Activated CD8-positive, alpha-beta memory T cell treated with anti-CD3 and anti-CD28 coated beads, Interleukin-2, amount 50 U/mL, for 4 hours (primary cell): ENCODE data around the gene KRT4.
"Not testable (repeated sequence)": the region's sequence is repeated elsewhere in the genome, so short reads cannot be mapped to it uniquely, and the experiment has no call there.

Source experiments
- DNase-seq: peaks from one replicate; pipeline ENCODE4 v3.0.0-alpha.2; 2020

Gene KRT4

DNA sequence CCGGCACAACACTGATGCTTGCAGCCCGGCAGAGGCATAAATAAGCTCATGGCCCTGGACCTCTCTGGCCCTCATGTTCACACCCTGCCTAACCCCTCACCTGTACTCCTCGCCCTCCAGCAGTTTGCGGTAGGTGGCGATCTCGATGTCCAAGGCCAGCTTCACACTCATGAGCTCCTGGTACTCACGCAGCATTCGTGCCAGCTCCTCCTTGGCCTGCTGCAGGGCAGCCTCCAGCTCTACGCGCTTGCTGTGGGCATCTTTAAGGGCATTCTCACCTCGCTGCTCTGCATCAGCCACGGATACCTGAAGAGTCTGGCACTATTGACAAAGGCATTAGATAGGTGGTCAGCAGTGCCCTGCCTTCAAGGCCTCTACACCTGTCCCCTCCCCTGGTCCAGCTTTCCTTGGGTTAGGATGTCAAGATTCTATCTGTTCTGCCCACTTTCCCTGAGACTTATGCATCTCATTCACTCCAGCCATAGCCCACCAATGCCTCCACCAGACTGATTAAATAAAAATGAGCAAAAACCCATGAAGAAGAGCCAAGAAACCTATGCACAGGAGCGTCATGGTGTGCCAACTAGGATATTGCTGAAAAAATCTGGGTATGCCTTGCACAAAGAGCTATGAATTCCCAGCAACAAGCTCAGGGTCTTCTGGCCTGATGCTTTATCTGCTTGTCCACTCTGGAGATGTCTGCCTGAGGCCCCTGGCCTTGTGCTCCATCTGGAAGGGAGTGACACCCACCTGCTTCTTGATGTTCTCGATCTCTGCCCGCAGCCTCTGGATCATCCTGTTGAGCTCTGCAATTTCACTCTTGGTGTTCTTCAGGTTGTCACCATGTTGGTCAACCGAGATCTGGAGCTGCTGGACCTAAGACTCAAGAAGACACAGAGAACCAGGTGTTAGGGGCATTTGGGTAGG lies 6.1 kb downstream of the KRT4 start:
- no peak for DNase-seq

DNA sequence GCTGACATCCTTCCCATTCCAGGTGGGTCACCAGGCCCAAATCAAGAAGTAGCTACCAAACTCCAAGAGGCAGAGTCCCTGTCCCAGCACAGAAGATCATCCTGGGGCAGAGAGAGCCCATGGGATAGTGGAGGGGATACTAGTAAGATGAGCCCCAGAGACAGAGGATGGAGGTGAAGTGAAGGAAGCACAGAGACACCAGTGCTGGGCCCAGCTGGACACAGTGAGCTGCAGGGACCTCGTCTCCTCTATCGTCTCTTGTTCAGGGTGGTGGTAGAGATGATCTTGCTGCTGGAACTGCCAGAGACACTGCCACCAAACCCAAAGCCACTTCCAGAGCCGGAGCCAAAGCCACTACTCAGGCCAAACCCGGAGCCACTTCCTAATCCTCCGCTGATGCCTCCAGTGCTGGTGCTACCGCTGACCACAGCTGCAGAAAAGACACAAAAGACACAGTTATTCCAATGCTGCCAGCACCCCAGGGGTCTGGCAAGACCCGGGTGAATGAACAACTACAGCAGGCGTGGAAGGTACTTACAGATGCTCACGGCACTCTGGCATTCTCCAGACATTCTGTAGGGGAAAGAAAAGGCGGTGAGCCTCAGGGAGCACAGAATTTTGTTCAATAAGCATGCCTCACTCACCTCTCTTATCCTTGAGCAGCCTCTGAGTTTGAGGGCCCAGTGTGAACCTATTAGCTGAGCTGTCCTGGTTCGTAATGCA lies 6.9 kb downstream of the KRT4 start:
- no peak for DNase-seq

DNA sequence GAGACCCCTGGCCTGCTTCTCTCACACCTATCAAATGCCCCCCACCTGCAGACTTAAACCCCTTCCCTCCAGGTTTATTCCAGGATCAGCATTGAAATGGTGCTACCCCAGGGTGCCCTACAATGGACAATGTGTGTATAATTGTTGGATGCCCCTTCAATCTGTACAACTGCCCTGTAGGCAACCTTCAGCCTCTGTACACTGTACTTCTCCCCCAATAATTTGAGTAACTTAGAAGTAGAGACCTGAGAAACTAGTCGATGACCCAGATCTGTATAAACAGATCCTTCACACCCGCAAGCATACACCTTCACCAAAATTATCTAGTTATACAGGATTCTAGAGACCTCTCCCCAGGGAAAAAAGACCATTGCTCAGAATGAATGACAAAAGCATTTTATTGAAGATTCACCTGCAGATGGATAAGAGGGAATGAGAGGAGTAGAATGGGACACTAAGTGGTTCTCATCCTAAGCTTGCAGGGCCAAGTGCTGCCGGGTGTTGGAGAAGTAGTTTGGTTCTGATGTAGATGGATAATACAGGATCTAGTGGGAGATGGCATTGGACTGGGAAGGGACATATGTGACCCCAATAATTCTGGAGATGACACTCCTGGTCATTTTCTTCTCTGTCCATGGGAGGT lies 7.6 kb downstream of the KRT4 start:
- DNase-seq, result no peak

DNA sequence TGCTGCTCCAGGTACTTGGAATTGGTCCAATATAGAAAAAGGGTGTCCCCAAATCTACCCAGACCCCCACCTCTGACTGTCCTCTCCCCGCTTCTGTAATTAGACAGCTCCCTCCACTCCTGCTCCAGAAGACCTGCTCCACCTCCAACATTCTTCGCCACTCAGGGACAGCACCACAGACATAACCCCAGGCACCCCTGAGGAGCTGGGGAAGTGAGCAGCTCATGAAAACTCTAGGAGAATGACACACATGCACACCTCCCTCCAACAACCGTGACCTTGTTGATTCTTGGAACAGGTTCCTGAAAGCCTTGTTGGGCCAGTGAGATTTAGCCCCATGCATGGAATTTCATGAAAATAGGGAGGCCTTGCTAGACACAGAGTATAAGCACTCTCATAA lies 8.2 kb downstream of the KRT4 start:
- no peak for DNase-seq

DNA sequence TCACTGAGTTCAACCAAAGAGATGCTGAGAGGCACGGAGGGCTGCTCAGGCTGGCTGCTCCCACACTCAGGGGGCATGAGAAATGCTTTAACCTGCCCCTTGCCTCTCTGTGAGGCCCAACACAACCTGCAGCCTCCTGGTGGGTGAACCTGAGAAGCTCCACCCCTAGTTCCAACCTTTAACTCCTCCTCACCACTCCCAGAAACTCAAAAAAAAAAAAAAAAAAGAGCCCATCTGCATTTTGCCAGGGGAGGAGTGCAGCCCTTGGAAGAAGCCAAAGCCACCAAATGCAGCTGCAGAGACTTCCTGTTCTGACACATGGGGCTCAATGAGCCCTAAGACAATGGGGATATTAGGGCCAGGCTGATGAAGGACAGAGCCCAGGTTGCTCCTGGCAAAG lies 8.9 kb downstream of the KRT4 start:
- DNase-seq, result no peak

DNA sequence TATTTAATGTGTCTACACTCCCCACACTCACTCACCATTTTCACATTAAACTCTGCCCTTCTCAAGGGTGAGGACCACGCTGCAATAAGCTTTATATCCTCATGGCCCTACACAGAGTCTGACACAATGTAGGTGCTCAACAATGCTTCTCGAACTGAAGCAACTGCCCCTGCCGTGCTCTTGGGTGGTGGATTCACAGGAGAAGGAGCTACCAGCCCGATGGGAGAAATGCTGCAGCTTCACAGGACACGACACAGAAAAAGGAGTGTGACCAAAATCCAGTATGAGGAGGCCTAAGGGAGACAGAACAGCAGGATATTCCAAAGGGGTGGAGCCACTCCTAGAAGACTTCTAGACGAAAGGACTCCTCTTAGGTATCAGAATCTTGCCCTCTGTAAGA lies 11.5 kb downstream of the KRT4 start:
- DNase-seq, result no peak

DNA sequence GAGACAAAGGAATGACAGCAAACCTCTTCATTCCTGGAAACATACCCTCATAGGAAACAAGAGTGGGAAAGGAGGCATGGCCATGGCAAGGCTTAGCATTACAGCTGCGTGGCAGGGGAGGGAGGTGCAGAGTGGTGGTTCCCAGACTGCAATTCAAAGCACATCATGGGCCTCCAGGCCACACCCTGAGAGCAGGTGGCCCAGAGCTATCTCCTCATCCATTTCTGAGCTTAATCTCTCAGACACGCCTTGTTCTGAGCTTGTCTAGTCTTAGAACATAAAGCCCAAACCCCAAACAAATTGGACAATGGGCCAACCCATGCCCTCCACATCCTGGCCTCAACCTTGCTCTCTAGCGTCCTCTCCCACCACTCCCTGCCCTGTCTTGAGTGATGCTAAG lies 12.1 kb downstream of the KRT4 start:
- DNase-seq, result no peak

DNA sequence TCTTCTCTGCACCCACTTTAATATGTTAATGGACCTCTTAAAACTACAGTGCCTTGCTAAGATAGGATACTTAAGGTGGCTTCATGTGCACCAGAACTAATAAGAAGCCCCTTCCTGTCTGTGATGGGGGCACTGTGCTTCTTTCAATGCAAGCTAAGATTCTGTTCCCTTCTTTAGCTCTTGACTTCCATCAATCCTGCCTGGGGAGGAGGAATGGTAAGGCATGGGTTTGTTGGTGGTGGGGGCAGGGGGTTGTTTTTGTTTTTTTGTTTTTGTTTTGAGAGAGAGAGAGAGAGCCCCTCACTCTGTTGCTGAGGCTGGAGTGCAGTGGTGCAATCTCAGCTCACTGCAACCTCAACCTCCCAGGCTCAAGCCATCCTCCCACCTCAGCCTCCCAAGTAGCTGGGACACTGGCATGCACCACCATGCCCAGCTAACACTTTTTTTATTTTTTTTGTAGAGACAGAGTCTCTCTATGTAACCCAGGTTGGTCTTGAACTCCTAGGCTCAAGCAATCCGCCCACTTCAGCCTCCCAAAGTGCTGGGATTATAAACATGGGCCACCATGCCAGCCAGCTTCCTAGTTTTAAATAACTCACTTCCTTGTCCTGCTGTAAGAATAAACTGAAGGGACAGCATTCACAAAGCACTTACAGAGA lies 13.5 kb downstream of the KRT4 start:
- no peak for DNase-seq

DNA sequence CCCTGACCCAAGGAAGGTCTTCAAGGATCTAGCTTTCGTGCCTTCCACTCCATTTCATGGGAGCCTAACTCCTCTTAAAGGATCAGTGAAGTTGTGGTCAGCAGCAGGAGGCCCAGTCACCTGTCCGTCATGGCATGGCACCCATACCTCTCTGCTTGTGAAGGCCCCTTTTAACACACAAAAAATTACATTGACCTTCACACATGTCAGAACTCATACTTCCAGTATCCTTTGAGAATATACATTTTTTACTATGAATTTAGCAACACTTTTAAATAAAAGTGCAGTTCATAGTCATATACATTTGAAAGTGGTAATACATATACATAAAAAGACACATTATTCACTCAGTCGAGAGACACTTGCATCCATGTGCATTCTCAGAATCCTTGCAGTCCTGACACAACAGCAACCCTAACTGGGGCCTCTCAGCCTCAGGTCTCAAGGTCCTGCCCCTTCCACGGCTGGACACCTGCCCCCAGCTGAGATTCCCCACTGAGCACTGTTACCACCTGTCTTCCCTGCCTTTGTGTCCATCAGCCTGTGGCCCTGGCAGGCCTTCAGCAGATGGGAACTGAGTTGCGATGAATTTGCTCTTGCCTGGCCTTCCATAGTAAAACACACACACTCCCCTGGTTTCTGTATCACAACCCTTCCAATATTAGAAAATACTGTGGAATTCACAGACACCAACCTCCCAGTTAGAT lies 14.3 kb downstream of the KRT4 start:
- no peak for DNase-seq

DNA sequence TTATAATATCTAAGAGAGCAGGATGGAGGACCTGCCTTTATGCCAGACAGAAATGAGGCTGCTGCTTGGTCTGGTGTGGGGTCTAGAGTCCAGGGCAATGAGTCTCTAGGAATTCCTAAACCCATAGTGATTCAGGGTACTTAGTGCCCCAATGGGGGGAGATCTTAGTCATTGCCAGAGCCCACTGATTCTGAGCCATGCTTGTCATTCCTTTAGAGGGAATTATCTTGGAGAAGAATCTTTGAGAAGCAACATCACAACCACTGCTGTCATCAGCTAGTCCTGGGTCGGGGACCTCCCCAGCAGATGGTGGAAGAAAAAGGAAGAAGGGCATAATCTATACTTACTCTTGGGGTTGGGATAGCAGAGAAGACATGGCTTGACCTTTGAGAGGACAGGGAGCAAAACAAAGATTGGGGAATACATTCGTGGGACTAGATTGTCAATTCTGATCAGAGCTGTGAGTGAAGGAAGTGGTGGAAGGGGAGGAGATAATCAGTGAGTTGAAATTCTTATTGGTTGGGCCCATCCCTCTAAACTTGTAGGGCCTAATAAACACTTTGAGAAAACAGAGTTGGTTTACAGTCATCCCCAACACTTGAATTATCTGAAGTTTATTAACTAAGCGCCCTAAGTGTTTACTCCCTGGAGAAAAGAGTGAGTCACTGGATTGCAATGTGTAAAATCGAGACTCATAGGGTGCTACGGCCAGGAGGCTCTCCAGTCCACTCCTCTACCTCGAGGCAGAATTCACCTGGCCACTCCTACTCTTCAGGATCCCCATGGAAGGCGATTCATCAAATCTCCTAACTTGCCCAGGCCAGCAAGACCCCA lies 15.0 kb downstream of the KRT4 start:
- no peak for DNase-seq

DNA sequence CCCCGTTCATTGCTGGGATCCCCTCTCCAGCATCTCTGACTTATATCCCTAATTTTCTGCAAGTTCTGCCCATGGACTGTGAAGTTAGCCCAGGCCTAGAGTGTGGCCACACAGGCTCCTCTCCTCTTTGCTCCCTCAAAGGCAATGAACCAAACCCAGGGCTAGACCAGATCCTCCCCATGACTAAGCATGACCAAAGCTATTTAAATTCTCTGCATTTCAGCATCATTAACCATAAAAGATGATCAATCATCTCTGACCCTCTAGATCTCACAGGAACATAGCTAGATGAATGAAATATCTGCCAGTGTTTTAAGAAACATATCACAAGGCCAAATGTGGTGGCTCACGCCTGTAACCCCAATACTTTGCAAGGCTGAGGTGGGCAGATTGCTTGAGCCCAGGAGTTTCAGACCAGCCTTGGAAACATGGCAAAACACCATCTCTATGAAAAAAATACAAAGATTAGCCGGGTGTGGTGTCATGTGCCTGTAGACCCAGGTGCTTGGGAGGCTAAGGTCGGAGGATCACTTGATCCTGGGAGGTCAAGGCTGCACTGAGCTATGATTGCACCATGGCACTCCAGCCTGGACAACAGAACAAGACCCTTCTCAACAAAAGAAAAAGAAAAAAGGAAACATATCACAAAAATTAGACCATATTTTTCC lies 15.8 kb downstream of the KRT4 start:
- DNase-seq, result no peak

DNA sequence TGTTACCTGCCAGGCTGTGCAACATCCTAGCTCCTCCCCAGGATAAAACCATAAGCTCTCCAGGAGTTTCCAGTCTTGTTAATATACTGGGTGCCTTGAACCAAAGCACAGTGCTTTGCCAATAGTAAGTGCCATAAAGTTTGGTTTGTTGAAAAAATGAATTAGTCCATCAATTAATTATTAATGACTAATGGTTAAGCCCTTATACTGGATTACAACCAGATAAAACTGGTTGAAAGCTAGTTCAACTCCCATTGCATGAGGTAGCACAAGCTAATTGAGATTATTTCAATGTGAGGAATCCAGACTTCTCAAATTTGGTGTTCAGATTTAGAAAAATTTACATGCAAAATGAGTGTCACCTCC lies 16.4 kb downstream of the KRT4 start:
- no peak for DNase-seq

DNA sequence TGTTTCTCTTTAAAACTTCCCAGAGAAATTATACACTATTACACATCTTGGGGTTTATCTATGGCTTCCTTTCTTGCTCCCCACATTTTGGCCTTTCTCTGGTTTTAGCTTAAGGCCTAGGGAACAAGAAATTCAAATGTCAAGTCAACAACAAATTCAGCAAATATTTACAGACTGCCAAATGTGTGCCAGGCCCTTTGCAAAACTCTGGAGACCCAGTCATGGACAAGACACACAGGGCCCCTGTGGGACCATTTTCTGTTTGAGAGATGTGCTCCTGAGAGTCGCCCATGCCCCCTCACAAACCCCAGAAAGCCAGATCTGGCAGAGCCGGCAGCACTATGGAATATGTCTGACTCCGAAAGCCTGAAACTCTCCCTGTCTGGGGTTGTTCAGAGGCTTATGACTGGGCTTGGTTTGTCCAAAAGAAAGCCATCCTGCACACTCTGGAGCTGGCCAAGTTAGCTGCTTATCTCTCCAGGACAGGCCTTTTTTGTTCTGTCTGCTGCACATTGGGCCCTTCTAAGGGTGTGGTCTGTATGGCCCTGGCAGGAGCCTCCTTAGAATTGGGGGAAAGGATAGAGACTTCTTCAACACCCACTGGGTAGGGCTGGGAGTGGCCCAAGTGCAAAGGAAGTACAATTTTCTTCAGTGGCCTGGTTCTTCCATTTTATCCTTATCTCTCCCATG lies 16.9 kb downstream of the KRT4 start:
- no peak for DNase-seq

DNA sequence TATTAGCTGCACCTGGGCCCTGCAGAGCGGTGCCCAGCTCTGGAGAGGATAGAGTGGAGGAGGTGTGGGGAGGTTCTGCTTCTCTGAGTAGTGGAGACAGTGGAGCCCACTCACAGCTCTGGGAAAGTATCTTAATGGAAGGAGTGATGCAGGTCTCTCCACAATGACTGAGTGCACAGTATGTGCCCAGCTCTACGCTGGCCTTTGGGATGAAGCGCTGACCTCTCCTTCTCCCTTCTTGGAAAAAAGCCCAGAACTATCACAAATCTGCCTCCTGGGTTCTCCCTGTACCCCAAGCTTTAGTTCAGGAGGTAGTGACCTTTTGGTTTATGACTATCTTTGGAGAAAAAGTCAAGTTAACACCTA lies 17.5 kb downstream of the KRT4 start:
- DNase-seq, result no peak

DNA sequence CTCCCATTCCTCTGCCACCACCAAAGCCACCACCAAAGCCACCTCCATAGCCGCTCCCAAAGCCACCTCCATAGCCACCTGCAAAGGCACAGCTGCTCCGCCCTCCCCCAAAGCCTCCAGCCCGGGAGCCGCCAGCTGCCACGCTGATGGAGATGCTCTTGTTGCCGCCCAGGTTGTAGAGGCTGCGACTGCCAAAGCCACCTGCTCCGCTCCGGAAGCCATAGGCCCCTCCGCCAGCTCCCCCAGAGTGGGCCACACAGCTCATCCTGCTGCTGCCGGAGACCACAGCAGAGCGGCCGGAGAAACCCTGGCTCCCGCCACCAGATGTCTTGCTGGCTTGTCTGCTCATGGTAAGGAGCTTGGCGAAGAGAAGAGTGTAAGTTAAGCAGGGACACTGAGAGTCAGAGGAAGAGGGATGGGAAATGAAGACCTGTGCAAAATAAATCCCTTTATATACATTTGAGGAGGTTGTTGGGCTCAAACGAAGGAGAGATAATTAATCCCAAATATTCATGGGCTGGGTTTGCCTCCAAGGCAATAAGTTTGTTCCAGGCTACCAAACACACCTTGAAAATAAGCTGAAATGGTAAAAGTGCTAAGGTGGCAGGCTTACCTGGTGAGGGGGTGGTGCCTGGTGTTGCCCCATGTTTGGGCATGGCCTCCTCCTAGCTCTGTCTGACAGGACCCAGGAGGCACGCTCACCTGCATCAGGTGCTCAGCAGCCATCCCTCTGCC lies 18.1 kb downstream of the KRT4 start, which contains the start of gene KRT3:
Gene KRT3, minus strand, starts transcription at position 424 of the 735 bp plus-strand sequence. Its CDS starts 75 bp downstream, at position 349.
- DNase-seq, result no peak

DNA sequence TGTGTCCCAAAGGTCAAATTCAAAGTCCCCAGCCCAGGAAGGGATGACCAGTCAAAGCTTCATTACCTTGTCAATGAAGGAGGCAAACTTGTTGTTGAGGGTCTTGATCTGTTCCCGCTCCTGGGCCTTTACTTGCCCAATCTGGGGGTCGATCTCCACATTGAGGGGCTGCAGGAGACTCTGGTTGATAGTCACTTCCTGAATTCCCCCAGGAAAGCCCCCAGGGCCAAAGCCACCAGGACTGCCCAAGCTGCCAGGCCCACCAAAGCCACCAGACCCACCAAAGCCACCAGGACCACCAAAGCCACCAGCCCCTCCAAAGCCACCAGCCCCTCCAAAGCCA lies 18.6 kb downstream of the KRT4 start:
- DNase-seq, result not testable (repeated sequence)

DNA sequence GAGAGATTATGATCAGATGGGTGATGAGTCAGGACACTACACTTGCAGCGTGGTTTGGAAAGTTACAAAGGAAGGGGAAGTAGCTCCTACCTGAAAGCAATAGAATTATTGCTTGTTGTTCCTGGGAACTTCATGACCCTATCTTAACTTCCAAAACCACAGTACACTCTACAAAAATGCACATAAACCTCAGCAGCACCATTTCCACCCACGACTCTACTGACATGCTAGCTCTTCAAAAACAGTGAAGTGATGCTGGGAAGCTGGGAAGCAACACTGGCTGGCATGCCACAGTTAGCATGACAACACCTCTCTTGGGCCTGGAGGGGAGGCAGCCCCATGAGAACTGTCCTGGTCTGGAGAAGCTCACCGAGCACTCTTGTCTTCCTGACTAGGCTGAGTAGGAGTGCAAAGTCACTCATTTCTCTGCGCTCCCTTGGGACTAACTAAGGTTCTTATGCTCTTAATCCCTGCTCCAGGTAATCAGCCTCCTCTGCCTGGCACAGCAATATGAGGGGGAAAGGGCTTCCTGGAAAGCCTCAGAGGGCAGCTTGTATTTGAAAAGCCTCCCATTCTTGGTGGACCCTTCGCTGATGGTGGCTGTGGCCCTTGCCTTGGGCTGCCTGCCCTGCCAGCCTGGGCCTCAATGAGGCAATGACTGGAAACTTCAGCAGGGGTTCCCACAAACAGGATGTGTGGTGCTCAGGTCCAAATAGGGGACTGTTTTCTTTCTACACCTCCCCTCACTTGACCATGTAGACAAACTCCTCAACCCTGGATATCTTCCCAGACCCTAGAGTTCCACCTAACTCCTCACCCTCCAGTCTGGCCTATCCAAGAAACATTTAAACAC lies 19.2 kb downstream of the KRT4 start:
- DNase-seq, result no peak

DNA sequence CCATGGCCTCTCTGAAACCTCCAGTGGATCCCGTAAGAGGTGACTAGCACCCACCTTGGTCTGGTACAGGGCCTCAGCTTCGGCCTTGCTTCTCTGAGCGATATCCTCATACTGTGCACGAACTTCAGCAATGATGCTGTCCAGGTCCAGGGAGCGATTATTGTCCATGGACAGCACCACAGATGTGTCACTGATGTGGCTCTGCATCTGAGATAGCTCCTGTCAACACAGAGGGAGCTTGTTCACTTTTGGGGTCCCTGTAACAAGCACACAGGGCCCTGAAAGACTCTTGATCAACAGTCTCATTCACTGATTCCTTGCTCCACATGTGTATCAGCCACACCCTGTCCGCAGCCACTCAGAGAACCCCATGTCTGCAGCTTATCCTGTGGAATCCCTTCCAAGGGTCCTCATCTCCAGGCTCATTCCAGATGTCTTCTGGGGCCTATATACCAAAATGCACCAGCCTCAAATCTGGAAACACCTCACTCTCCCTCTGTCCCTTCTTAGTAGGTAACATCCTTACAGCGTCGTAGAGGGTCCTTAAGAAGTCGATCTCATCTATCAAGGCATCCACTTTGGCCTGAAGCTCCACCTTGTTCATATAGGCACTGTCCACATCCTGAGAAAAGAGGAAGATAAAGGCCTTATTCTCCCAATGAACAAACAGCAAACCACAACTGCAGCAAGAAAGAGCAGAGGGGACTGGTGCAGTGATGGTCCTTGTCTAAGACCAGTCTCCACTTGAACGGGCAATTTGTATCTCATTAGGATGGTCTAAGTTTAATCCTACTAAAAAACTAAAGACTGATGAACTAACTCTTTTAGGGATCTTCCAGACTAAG lies 21.5 kb downstream of the KRT4 start:
- no peak for DNase-seq
